Fibroblast of lung (primary cell): ENCODE measurements around the gene CCR7.

ENCODE experiments used
- CTCF ChIP-seq, 2 donors: IDR thresholded peaks in 1 of 2; conservative IDR thresholded peaks in 1 of 2; 1 replicate in 1 of 2; 2 replicates in 1 of 2; pipeline ENCODE4 v1.5.1; 2011 to 2012; ENCODE audit warnings: low read length in 2 of 2, control low read depth in 1 of 2, inconsistent platforms in 1 of 2, low read depth in 1 of 2, mild to moderate bottlenecking in 1 of 2
- EZH2 ChIP-seq: IDR thresholded peaks from 2 replicates; pipeline ENCODE4 v1.5.1; 2012; ENCODE audit warnings: low read length, control low read depth, mild to moderate bottlenecking; ENCODE audit errors: missing control alignments

GRCh38 chr17:40608061-40608581, 42.8 kb upstream of the CCR7 start:
- no peak for TF ChIP-seq CTCF (conservative IDR thresholded peaks at IDR 0.05 in 1 of 2, IDR thresholded peaks at IDR 0.05 in 1 of 2; ENCODE audit: low read depth in 1 of 2, low read length in 2 of 2)
- no peak for TF ChIP-seq EZH2
